VCaP (cell line): Measurements from ENCODE around the gene DEPP1.

Source experiments
- H3K27ac ChIP-seq: fragments of 450-650 bp; 2 replicates; pipeline ENCODE4 v1.5.1; 2017
- CTCF ChIP-seq: fragments of 450-650 bp; conservative IDR thresholded peaks from 2 replicates; pipeline ENCODE4 v1.5.1; 2017; ENCODE audit warnings: mild to moderate bottlenecking, moderate library complexity

The DEPP1 gene

DNA sequence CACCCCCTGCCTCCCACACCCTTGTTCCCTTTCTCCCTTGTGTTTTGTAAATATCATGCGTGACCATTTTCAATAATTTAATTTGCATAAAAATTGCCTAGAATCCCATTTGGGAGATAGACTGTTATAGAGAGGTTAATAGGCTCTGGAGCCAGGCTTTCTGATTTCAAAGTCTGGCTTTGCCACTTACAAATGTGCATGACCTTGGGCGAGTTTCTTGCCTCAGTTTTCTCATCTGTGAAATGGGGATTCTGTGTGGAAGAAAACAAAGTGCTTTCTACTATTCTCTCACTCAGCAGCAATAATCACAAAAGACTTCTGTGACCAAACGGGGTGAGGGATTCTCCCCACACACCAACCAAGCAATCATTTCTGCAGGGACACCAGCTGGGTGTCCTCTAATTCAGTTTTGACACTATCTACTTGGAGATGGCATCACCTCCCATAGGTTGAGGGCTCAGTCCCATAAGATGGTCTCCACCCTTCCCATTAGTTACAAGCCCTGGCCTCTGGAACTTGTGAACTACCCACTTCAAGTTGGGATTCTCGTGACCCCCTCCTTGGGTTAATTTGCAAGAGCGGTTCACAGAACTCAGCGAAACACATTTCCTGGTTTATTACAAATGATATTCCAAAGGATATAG is 18.6 kb upstream of the DEPP1 start:
- H3K27ac ChIP-seq: no peak overlapping the region
- no peak for TF ChIP-seq CTCF

DNA sequence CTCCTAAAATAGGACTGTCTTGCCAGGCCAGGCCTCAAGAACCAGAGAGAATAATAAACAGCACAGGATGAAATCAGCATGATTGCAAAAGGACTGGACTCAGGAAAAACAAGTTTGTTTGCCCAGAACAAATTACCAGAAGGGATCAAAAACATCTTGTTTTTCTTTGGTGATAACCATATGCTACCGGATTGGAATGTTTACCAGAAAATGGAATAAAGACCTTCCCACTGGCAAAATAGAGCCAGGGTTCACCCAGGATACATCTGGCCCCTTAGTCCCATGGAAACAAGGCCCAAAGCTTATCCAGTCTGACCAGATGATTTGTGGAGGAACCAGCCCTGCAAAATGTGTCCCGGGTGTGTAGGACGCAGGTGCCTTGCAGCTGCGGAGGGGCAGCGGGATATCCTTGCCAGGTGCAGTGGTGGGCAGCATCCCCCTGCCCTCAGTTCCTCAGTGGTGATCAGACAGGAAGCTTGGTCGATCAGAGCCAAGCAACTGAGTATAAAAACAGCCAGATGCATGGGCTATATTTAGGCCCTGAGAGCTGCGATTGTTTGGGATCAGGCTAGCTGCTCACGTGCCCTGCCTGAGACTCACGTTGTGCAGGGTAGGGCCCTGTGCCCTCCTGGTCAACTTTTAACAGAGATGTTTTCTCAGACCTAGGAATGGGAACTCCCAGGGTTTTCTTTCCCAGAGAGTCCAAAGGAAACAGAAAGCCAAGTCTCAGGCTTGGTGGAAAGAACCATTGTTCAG is 17.5 kb upstream of the DEPP1 start:
- TF ChIP-seq CTCF: no peak
- peak overlapping the region; percentile 32 for H3K27ac ChIP-seq

GRCh38 chr10:44995581-44995913 is 16.9 kb upstream of the DEPP1 start:
- no peak for TF ChIP-seq CTCF
- H3K27ac ChIP-seq: peak overlapping the region; percentile 32

GRCh38 chr10:44994752-44995530 is 16.3 kb upstream of the DEPP1 start:
- peak overlapping the region; percentile 32 for H3K27ac ChIP-seq
- no peak for TF ChIP-seq CTCF

- no peak for TF ChIP-seq CTCF
- H3K27ac ChIP-seq: no peak overlapping the region
Measured at GRCh38 chr10:44993922-44994751, 15.5 kb upstream of the DEPP1 start.

- no peak for TF ChIP-seq CTCF
- no peak overlapping the region for H3K27ac ChIP-seq
Measured at GRCh38 chr10:44993226-44993921, 14.8 kb upstream of the DEPP1 start.
